HL-60 (cell line): ENCODE results near the gene KRTAP3-1.

Experiments used
- GABPA ChIP-seq: IDR thresholded peaks from 2 replicates; pipeline ENCODE4 v1.6.1; 2012; ENCODE audit warnings: low read depth
- POLR2AphosphoS5 ChIP-seq: IDR thresholded peaks from 2 replicates; pipeline ENCODE4 v1.6.1; 2012; ENCODE audit warnings: low read depth
- SPI1 ChIP-seq: IDR thresholded peaks from 2 replicates; pipeline ENCODE4 v1.6.1; 2012; ENCODE audit warnings: low read depth, mild to moderate bottlenecking, borderline replicate concordance
- TF ChIP-seq, protein P1 (sequence below): IDR thresholded peaks from 2 replicates; pipeline ENCODE4 v1.6.1; 2012; ENCODE audit warnings: low read depth; ENCODE audit not compliant: insufficient replicate concordance
- TF ChIP-seq, protein P2 (sequence below): IDR thresholded peaks from one replicate; pipeline ENCODE4 v1.5.1; 2011; ENCODE audit warnings: low read length, control low read depth, inconsistent platforms; ENCODE audit not compliant: insufficient read depth

DNA sequence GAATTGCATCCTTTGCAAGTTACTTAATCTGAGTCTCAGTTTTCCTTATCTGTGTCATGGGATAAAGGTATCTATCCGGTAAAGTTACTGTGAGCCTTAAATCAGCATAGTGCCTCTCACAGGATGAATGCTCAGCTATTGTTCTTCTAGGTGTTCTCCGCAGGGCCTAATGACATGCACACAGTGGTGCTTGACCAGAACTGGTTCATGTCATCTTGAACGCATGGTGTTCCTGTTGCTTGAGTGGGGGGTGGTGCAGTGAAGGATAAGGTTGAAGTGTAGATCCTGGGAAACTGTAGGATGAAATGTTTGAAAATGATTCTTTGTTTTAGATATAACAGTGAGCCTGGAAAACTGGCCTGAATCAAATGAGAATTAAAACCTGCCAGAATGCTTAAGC is 28.8 kb downstream of the KRTAP3-1 start:
- TF ChIP-seq, protein P1, sequence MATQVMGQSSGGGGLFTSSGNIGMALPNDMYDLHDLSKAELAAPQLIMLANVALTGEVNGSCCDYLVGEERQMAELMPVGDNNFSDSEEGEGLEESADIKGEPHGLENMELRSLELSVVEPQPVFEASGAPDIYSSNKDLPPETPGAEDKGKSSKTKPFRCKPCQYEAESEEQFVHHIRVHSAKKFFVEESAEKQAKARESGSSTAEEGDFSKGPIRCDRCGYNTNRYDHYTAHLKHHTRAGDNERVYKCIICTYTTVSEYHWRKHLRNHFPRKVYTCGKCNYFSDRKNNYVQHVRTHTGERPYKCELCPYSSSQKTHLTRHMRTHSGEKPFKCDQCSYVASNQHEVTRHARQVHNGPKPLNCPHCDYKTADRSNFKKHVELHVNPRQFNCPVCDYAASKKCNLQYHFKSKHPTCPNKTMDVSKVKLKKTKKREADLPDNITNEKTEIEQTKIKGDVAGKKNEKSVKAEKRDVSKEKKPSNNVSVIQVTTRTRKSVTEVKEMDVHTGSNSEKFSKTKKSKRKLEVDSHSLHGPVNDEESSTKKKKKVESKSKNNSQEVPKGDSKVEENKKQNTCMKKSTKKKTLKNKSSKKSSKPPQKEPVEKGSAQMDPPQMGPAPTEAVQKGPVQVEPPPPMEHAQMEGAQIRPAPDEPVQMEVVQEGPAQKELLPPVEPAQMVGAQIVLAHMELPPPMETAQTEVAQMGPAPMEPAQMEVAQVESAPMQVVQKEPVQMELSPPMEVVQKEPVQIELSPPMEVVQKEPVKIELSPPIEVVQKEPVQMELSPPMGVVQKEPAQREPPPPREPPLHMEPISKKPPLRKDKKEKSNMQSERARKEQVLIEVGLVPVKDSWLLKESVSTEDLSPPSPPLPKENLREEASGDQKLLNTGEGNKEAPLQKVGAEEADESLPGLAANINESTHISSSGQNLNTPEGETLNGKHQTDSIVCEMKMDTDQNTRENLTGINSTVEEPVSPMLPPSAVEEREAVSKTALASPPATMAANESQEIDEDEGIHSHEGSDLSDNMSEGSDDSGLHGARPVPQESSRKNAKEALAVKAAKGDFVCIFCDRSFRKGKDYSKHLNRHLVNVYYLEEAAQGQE: no peak
- TF ChIP-seq, protein P2, sequence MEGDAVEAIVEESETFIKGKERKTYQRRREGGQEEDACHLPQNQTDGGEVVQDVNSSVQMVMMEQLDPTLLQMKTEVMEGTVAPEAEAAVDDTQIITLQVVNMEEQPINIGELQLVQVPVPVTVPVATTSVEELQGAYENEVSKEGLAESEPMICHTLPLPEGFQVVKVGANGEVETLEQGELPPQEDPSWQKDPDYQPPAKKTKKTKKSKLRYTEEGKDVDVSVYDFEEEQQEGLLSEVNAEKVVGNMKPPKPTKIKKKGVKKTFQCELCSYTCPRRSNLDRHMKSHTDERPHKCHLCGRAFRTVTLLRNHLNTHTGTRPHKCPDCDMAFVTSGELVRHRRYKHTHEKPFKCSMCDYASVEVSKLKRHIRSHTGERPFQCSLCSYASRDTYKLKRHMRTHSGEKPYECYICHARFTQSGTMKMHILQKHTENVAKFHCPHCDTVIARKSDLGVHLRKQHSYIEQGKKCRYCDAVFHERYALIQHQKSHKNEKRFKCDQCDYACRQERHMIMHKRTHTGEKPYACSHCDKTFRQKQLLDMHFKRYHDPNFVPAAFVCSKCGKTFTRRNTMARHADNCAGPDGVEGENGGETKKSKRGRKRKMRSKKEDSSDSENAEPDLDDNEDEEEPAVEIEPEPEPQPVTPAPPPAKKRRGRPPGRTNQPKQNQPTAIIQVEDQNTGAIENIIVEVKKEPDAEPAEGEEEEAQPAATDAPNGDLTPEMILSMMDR: no peak
- TF ChIP-seq POLR2AphosphoS5 (no peak), SPI1 (no peak), GABPA (no peak)
